Measurements from ENCODE around the gene SEMA5B. TPM values are rescaled to one million over a fixed set of nuclear protein-coding genes. Genes with fewer than 3 reads are reported as not detected.

The SEMA5B gene
- total and polyA plus RNA-seq, 2 of the 4 experiments (the other 2 are of a cell fraction): not detected

DNA sequence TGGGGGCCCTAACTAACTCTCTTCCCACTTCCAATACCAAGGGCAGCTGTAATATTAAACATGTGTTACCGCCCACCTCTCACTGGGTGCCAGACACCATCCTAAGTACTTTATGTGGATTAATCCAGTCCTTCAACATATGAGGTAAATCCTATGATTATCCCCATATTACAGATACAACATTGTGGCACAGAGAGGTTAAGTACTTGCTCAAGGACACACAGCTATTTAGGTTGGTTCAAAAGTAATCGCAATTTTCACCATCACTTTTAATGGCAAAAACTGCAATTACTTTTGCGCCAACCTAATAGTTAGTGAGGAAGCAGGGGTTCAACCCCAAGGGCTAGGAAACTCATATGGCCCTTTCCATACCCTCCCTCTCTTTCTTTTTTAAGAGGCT is 100.8 kb downstream of the SEMA5B start:
- H2BK15ac ChIP-seq (ENCODE audit: low read depth, low read length): no peak overlapping the region
- ChIA-PET CTCF (no interaction called here), POLR2A (ENCODE audit: unreplicated experiment) (no interaction called here)
- no peak overlapping the region for H2BK5ac ChIP-seq (ENCODE audit: low read depth, low read length, poor library complexity, severe bottlenecking)
- intact Hi-C loops (cut with micrococcal nuclease): no loop called here
- no peak overlapping the region for H3K4me2 ChIP-seq (ENCODE audit: low read depth, low read length)
- H4K20me1 ChIP-seq (ENCODE audit: insufficient read depth, low read length): no peaks in the 10 kb centered on the region
- no peak overlapping the region for H4K8ac ChIP-seq (ENCODE audit: low read depth in 2 of 2, low read length in 2 of 2)
- no peaks in the 10 kb centered on the region for H3K79me1 ChIP-seq (ENCODE audit: low read depth in 1 of 2, low read length in 2 of 2)
- H2AK9ac ChIP-seq (replicated peaks; ENCODE audit: low read depth, low read length, poor library complexity): no peak overlapping the region
- no peaks in the 10 kb centered on the region for H3K4me1 ChIP-seq (ENCODE audit: control insufficient read depth, insufficient read depth, low read length)
- H3K23ac ChIP-seq (ENCODE audit: low read depth, low read length): no peak overlapping the region
- H3K56ac ChIP-seq (ENCODE audit: extremely low read depth, insufficient read depth, low read length): no peak overlapping the region
- H4K91ac ChIP-seq (ENCODE audit: insufficient read depth, low read depth, low read length): no peak overlapping the region
- no peak for TF ChIP-seq MAFK (IDR thresholded peaks at IDR 0.05; ENCODE audit: low read depth, low read length)
- TF ChIP-seq NFE2L2 (IDR thresholded peaks at IDR 0.05; ENCODE audit: low read depth, low read length): no peak
- TF ChIP-seq FOS (IDR thresholded peaks at IDR 0.05; ENCODE audit: low read depth, low read length): no peak
- TF ChIP-seq CEBPB (IDR thresholded peaks at IDR 0.05; ENCODE audit: low read depth, low read length): no peak
- TF ChIP-seq BHLHE40 (IDR thresholded peaks at IDR 0.05; ENCODE audit: low read depth, low read length): no peak
- TF ChIP-seq SMC3 (IDR thresholded peaks at IDR 0.05; ENCODE audit: low read depth, low read length): no peak
- H2AFZ ChIP-seq (replicated peaks; ENCODE audit: low read length, poor library complexity): no peak overlapping the region
- H2BK120ac ChIP-seq (ENCODE audit: low read depth, low read length): no peak overlapping the region
- H3K27ac ChIP-seq (ENCODE audit: insufficient read depth, low read length): no peak overlapping the region
- no peak overlapping the region for H2BK20ac ChIP-seq (ENCODE audit: low read depth, low read length)
- DNase-seq: no peak
- WGBS, 2 experiments (ENCODE audit: extremely low coverage in 2 of 2, insufficient read length in 1 of 2): no CpG with 5 or more reads among the region's 3 CpGs
- ATAC-seq (ENCODE audit: low read depth): no peak
- no peak overlapping the region for H3K9ac ChIP-seq (ENCODE audit: low read depth, low read length)
- no peak overlapping the region for H3K4ac ChIP-seq (ENCODE audit: low read depth, low read length)
- in situ Hi-C loops (cut with MboI; ENCODE audit: low sequenced_read_pairs): no loop called here
- no peak overlapping the region for H2AK5ac ChIP-seq (ENCODE audit: low read depth, low read length)
- no peak overlapping the region for H4K5ac ChIP-seq (ENCODE audit: low read depth, low read length)
- dilution Hi-C loops (cut with HindIII; ENCODE audit: low sequenced_read_pairs, unreplicated experiment): no loop called here
- no peak overlapping the region for H3K4me3 ChIP-seq (ENCODE audit: insufficient read depth, low read depth, low read length)
- H3K9me1 ChIP-seq (ENCODE audit: insufficient read depth, low read length): no peaks in the 10 kb centered on the region
- H3K9me3 ChIP-seq (ENCODE audit: control insufficient read depth, insufficient read depth, low read length): no peaks in the 10 kb centered on the region
- BruUV-seq (replicated peaks): no TSS peak
- H3K14ac ChIP-seq (replicated peaks; ENCODE audit: low read depth, low read length): no peak overlapping the region
- H3K27me3 ChIP-seq (ENCODE audit: control insufficient read depth, insufficient read depth, low read length): peaks cover 61% of the 10 kb centered on the region
- H3K18ac ChIP-seq (ENCODE audit: low read depth, low read length): no peak overlapping the region
- H3K36me3 ChIP-seq (ENCODE audit: control insufficient read depth, insufficient read depth, low read length): no peaks in the 10 kb centered on the region

Measured in IMR-90 (cell line).